K562 (cell line): ENCODE measurements around the gene YES1. TPM values are rescaled to one million over a fixed set of nuclear protein-coding genes. Genes with fewer than 3 reads are reported as not detected.
A peak's percentile ranks its signal among the peaks of the same experiment; 100 is the strongest.

Experiments used
- ARHGAP35 ChIP-seq: fragments of 450-650 bp; IDR thresholded peaks from 2 replicates; pipeline ENCODE4 v1.6.1; 2018; ENCODE audit not compliant: partially characterized antibody
- FOXK2 ChIP-seq, 2 experiments: fragments of 450-650 bp; IDR thresholded peaks in 1 of 2; conservative IDR thresholded peaks in 1 of 2; 2 replicates each; pipeline ENCODE4 v1.6.1; 2016; ENCODE audit warnings: low read depth in 2 of 2, mild to moderate bottlenecking in 1 of 2
- HMBOX1 ChIP-seq: sonication (generic); IDR thresholded peaks from 2 replicates; pipeline ENCODE4 v1.6.1; 2016
- HMGXB4 ChIP-seq: sonication (generic); formaldehyde crosslinking; IDR thresholded peaks from 2 replicates; pipeline ENCODE4 v1.8.1; 2023; ENCODE audit warnings: mild to moderate bottlenecking, missing genetic modification reagents
- JUND ChIP-seq, 2 experiments: IDR thresholded peaks; 2 replicates in 1 of 2; 3 replicates in 1 of 2; pipeline ENCODE4 v1.6.1; 2011; ENCODE audit warnings: borderline replicate concordance in 2 of 2, low read depth in 2 of 2, low read length in 2 of 2, improper control_type of control experiment in 1 of 2, missing biosample characterization in 1 of 2, missing genetic modification characterization in 1 of 2, missing genetic modification reagents in 1 of 2
- MECOM ChIP-seq: fragments of 250-450 bp; sonication (Bioruptor Pico); IDR thresholded peaks from 2 replicates; pipeline ENCODE4 v1.8.0; 2022; ENCODE audit warnings: inconsistent platforms
- MLX ChIP-seq, 2 experiments: fragments of 450-650 bp in 1 of 2; sonication (generic) in 1 of 2; formaldehyde crosslinking; conservative IDR thresholded peaks; 2 replicates each; pipeline versions ENCODE4 v1.4.0 to v1.8.1; 2020 to 2022; ENCODE audit warnings: mild to moderate bottlenecking in 1 of 2, missing genetic modification reagents in 1 of 2
- MYC ChIP-seq, 2 experiments: fragments of 250-450 bp in 1 of 2; sonication (Bioruptor Pico) in 1 of 2; IDR thresholded peaks; 2 replicates each; pipeline versions ENCODE4 v1.5.1 to v1.6.1; 2012 to 2021; ENCODE audit warnings: low read depth in 2 of 2, borderline replicate concordance in 1 of 2, improper control_type of control experiment in 1 of 2, low read length in 1 of 2, mild to moderate bottlenecking in 1 of 2, moderate library complexity in 1 of 2
- PKNOX1 ChIP-seq: fragments of 450-650 bp; IDR thresholded peaks from 2 replicates; pipeline ENCODE4 v1.6.1; 2016
- POU5F1 ChIP-seq: fragments of 150-350 bp; IDR thresholded peaks from 2 replicates; pipeline ENCODE4 v1.6.1; 2014; ENCODE audit warnings: borderline replicate concordance, low read length, low read depth, mild to moderate bottlenecking; ENCODE audit not compliant: partially characterized antibody
- RNF219 ChIP-seq: fragments of 250-450 bp; sonication (Bioruptor Pico); IDR thresholded peaks from 2 replicates; pipeline ENCODE4 v1.5.0; 2022; ENCODE audit warnings: mild to moderate bottlenecking
- U2AF1 ChIP-seq: fragments of 200-400 bp; formaldehyde crosslinking; optimal IDR thresholded peaks from 2 replicates; pipeline ENCODE3; 2017; ENCODE audit warnings: mild to moderate bottlenecking, low read depth, low read length, moderate library complexity
- ZBTB17 ChIP-seq: fragments of 450-650 bp; formaldehyde crosslinking; IDR thresholded peaks from 2 replicates; pipeline ENCODE4 v1.4.0; 2020; ENCODE audit warnings: mild to moderate bottlenecking
- ZNF121 ChIP-seq: sonication (generic); formaldehyde crosslinking; conservative IDR thresholded peaks from 2 replicates; pipeline ENCODE4 v1.8.0; 2022; ENCODE audit warnings: missing genetic modification reagents
- polyA plus RNA-seq, 8 experiments: library from polyadenylated mRNA; depleted of rRNA in 4 of 8; stranded (reverse) in 5 of 8; unstranded in 3 of 8; fragments of >200 nt; fragmentation: Nextera tagmentation in 2 of 8; fragmentation: Illumina TruSeq in 1 of 8; extraction: Ambion mirVana in 2 of 8; extraction: Trizol in 1 of 8; gene quantifications; 2 replicates each; pipeline versions ENCODE4 v1.2.1 to v1.2.3, GENCODE V29; 2011 to 2014; ENCODE audit warnings: inconsistent platforms in 1 of 8, missing spikeins in 1 of 8
- total RNA-seq, 7 experiments: library from RNA; depleted of rRNA in 6 of 7; stranded (reverse); fragments of >200 nt in 6 of 7; fragmentation: Illumina TruSeq in 2 of 7; extraction: Trizol in 2 of 7; gene quantifications; 2 replicates each; pipeline versions ENCODE4 v1.2.1 to v1.2.3, GENCODE V29; 2011 to 2021; ENCODE audit warnings: low replicate concordance in 1 of 7
- TF ChIP-seq, protein P1 (sequence below), 2 experiments: IDR thresholded peaks; 2 replicates each; pipeline ENCODE4 v1.6.1; 2011; ENCODE audit warnings: borderline replicate concordance in 1 of 2, control low read depth in 1 of 2, low read depth in 1 of 2, low read length in 1 of 2, mild to moderate bottlenecking in 1 of 2, mixed read lengths in 1 of 2, moderate library complexity in 1 of 2; ENCODE audit not compliant: insufficient read depth in 1 of 2, insufficient read length in 1 of 2, poor library complexity in 1 of 2, severe bottlenecking in 1 of 2; ENCODE audit errors: extremely low read depth in 1 of 2
- TF ChIP-seq, protein P2 (sequence below): IDR thresholded peaks from 2 replicates; pipeline ENCODE4 v1.6.1; 2011; ENCODE audit not compliant: insufficient read length; ENCODE audit errors: extremely low read depth

Gene YES1
- total and polyA plus RNA-seq, 9 of the 15 experiments (the other 6 are each of a cell fraction or from before 2014, with no cell fraction given), result 37.2 to 115 (median 77.7) TPM

- TF ChIP-seq ZBTB17 (CRISPR knock-in tag) (0 out of 2 replicates have a peak, but pooled peaks have one; percentile 36), HMBOX1 (no peak), HMGXB4 (CRISPR knock-in tag) (no peak), JUND (IDR thresholded peaks at IDR 0.05; ENCODE audit: borderline replicate concordance, low read depth, low read length) (peak; percentile 39), JUND (tag; IDR thresholded peaks at IDR 0.05; ENCODE audit: borderline replicate concordance, low read depth, low read length) (no peak; the same call in 1 of the 3 replicates), MLX (CRISPR knock-in tag; conservative IDR thresholded peaks at IDR 0.05) (no peak), RNF219 (CRISPR knock-in tag) (0 out of 2 replicates have a peak, but pooled peaks have one; percentile 15), ARHGAP35 (no peak), ZNF121 (CRISPR knock-in tag) (no peak), MYC (IDR thresholded peaks at IDR 0.05; ENCODE audit: low read depth, low read length) (peak; percentile 87), MYC (CRISPR knock-in tag; IDR thresholded peaks at IDR 0.05; ENCODE audit: borderline replicate concordance, low read depth) (no peak), POU5F1 (no peak), PKNOX1 (peak; percentile 98), U2AF1 (no peak), FOXK2 (conservative IDR thresholded peaks at IDR 0.05 in 1 of 2, IDR thresholded peaks at IDR 0.05 in 1 of 2; ENCODE audit: low read depth in 2 of 2) (peak; percentile 12 to 39; a peak in 3 of 4 replicates), MECOM (CRISPR knock-in tag) (peak; percentile 86)
- TF ChIP-seq, protein P1, sequence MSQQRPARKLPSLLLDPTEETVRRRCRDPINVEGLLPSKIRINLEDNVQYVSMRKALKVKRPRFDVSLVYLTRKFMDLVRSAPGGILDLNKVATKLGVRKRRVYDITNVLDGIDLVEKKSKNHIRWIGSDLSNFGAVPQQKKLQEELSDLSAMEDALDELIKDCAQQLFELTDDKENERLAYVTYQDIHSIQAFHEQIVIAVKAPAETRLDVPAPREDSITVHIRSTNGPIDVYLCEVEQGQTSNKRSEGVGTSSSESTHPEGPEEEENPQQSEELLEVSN (IDR thresholded peaks at IDR 0.05; ENCODE audit: borderline replicate concordance in 1 of 2, extremely low read depth in 1 of 2, insufficient read depth in 1 of 2, insufficient read length in 1 of 2, low read depth in 1 of 2, low read length in 1 of 2, poor library complexity in 1 of 2, severe bottlenecking in 1 of 2), result peak in 1 of 2 experiments; percentile 49
- TF ChIP-seq, protein P2, sequence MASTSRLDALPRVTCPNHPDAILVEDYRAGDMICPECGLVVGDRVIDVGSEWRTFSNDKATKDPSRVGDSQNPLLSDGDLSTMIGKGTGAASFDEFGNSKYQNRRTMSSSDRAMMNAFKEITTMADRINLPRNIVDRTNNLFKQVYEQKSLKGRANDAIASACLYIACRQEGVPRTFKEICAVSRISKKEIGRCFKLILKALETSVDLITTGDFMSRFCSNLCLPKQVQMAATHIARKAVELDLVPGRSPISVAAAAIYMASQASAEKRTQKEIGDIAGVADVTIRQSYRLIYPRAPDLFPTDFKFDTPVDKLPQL, result no peak
Measured at GRCh38 chr18:832085-832681, 20.1 kb upstream of the YES1 start (continued).
